Mesenteric fat pad (tissue), 1 donor: ENCODE data around the gene CRYBG3. TPM values are rescaled to one million over a fixed set of nuclear protein-coding genes. Genes with fewer than 3 reads are reported as not detected.
A peak's percentile ranks its signal among the peaks of the same experiment; 100 is the strongest.
"Not testable (repeated sequence)": the region's sequence is repeated elsewhere in the genome, so short reads cannot be mapped to it uniquely, and the experiment has no call there.

ENCODE experiments used
- DNase-seq: peaks from one replicate; pipeline ENCODE4 v3.0.0-alpha.2; 2020; ENCODE audit warnings: low spot score
- long read RNA-seq: library from polyadenylated mRNA; unstranded; transcript quantifications from one replicate; pipeline ENCODE4 v2.0.0, GENCODE V29; 2020
- total RNA-seq: library from RNA; stranded (reverse); fragmentation: NEBNext Ultra II Directional; extraction: Animal tissue kit (Norgen Biotek cat#: 25700); gene quantifications from one replicate; pipeline ENCODE4 v1.2.1, GENCODE V29; 2021
- donor health status: DM: yes; HTN: yes; CAD: no.

Gene CRYBG3
- 39.4 TPM for total RNA-seq
- long read RNA-seq, partial matches to known transcripts: 27 of 34 reads
- long read RNA-seq, other reads (novel, unspliced or antisense): 7 of 34 reads

GRCh38 chr3:97821774-97822358 is at the start of gene CRYBG3:
Gene CRYBG3 (plus strand): TSS chr3:97822011. CDS start chr3:97822207, 196 bp downstream.
- DNase-seq: peak; percentile 95

- no peak for DNase-seq
These were observed 48.9 kb upstream of the CRYBG3 start for GRCh38 chr3:97772926-97773325.

GRCh38 chr3:97778152-97778551 is 43.7 kb upstream of the CRYBG3 start:
- no peak for DNase-seq

- DNase-seq: no peak
These were observed 28.3 kb upstream of the CRYBG3 start for GRCh38 chr3:97793420-97794019.

GRCh38 chr3:97795951-97796350 is 25.9 kb upstream of the CRYBG3 start:
- DNase-seq: no peak

- DNase-seq: no peak
These were observed 17.3 kb upstream of the CRYBG3 start for GRCh38 chr3:97804471-97804870.

GRCh38 chr3:97810779-97811390 is 10.9 kb upstream of the CRYBG3 start:
- DNase-seq: no peak

- DNase-seq: no peak
These were observed 6.5 kb upstream of the CRYBG3 start for GRCh38 chr3:97815149-97815917.

GRCh38 chr3:97816811-97817210 is 5.0 kb upstream of the CRYBG3 start:
- DNase-seq: no peak

GRCh38 chr3:97817965-97818364 is 3.8 kb upstream of the CRYBG3 start:
- DNase-seq: no peak

- DNase-seq: no peak
These were observed 1.0 kb upstream of the CRYBG3 start for GRCh38 chr3:97820780-97821179.

GRCh38 chr3:97821287-97821773 is 481 bp upstream of the CRYBG3 start:
- peak; percentile 83 for DNase-seq

- peak; percentile 90 for DNase-seq
These were observed 556 bp downstream of the CRYBG3 start for GRCh38 chr3:97822359-97822775.

GRCh38 chr3:97823046-97824004 is 1.5 kb downstream of the CRYBG3 start:
- no peak for DNase-seq

GRCh38 chr3:97825101-97825500 is 3.3 kb downstream of the CRYBG3 start:
- no peak for DNase-seq

GRCh38 chr3:97827741-97828471 is 6.1 kb downstream of the CRYBG3 start:
- DNase-seq: no peak

GRCh38 chr3:97829198-97829597 is 7.4 kb downstream of the CRYBG3 start:
- DNase-seq: no peak

GRCh38 chr3:97830638-97831037 is 8.8 kb downstream of the CRYBG3 start:
- no peak for DNase-seq

GRCh38 chr3:97831140-97831539 is 9.3 kb downstream of the CRYBG3 start:
- no peak for DNase-seq

GRCh38 chr3:97833184-97833583 is 11.4 kb downstream of the CRYBG3 start:
- DNase-seq: not testable (repeated sequence)
